HCT116 (cell line): ENCODE measurements around the gene PPP1R3C. TPM values are rescaled to one million over a fixed set of nuclear protein-coding genes. Genes with fewer than 3 reads are reported as not detected.

Experiments used
- ATAC-seq: fragments of 200-7000 bp; cut with Tn5 transposase; 2 replicates; pipeline ENCODE4 v1.9.1; 2020; ENCODE audit warnings: mild to moderate bottlenecking, moderate library complexity
- BruUV-seq: library from RNA; stranded (reverse); fragments of 400-500 nt; replicated peaks from 2 replicates; lab custom pipeline; 2021; lab: Mats Ljungman, UMichigan
- CTCF ChIA-PET: fragments of 300-600 bp; sonication (Branson Sonifier 250); formaldehyde crosslinking; loops from one replicate; lab custom pipeline; 2021; ENCODE audit warnings: antibody characterized with exemption; lab: Charles Lee
- POLR2A ChIA-PET: fragments of 300-600, 350-600 bp; sonication (Branson Sonifier 250); formaldehyde crosslinking; loops from one replicate; lab custom pipeline; 2021; ENCODE audit warnings: antibody characterized with exemption; lab: Charles Lee
- RAD21 ChIA-PET, 2 experiments: fragments of 300-600 bp; sonication (Branson Sonifier 250); formaldehyde crosslinking; loops; one replicate each; lab custom pipeline; 2023; ENCODE audit warnings: low total read pairs in 2 of 2; ENCODE audit not compliant: uncharacterized antibody in 2 of 2, unreplicated experiment in 2 of 2, low non-redundant PET in 1 of 2; lab: Charles Lee
- DNase-seq: peaks from one replicate; pipeline ENCODE4 v3.0.0-alpha.2; 2010; ENCODE audit warnings: low read depth, low spot score
- H2AFZ ChIP-seq: fragments of 200-600 bp; shearing (Covaris generic), sonication (generic); 2 replicates; pipeline ENCODE4 v1.6.1; 2017; ENCODE audit warnings: low read depth, mixed run types, mixed read lengths, antibody characterized with exemption, low read length; ENCODE audit not compliant: poor library complexity, severe bottlenecking
- H3K27ac ChIP-seq: 2 replicates; pipeline ENCODE4 v1.5.1; 2012; ENCODE audit warnings: low read depth, low read length
- H3K27me3 ChIP-seq: fragments of 200-600 bp; sonication (generic); 2 replicates; pipeline ENCODE4 v1.6.1; 2016; ENCODE audit warnings: mixed run types, low read length, mixed read lengths; ENCODE audit not compliant: insufficient read depth
- H3K36me3 ChIP-seq, 2 experiments: fragments of 200-500 bp in 1 of 2; fragments of 200-600 bp in 1 of 2; sonication (Bioruptor generic) in 1 of 2; sonication (generic) in 1 of 2; 2 replicates each; pipeline versions ENCODE4 v1.5.1 to v1.6.1; 2014 to 2016; ENCODE audit warnings: low read length in 2 of 2, inconsistent platforms in 1 of 2, mixed read lengths in 1 of 2, mixed run types in 1 of 2; ENCODE audit not compliant: insufficient read depth in 2 of 2, control insufficient read depth in 1 of 2
- H3K4me1 ChIP-seq, 2 experiments: fragments of 200-600 bp in 1 of 2; sonication (generic) in 1 of 2; 2 replicates each; pipeline versions ENCODE4 v1.5.1 to v1.6.1; 2012 to 2017; ENCODE audit warnings: low read length in 2 of 2, inconsistent platforms in 1 of 2, mild to moderate bottlenecking in 1 of 2, mixed read lengths in 1 of 2, mixed run types in 1 of 2, moderate library complexity in 1 of 2; ENCODE audit not compliant: insufficient read depth in 2 of 2, control insufficient read depth in 1 of 2
- H3K4me2 ChIP-seq: fragments of 200-600 bp; sonication (generic); 2 replicates; pipeline ENCODE4 v1.6.1; 2017; ENCODE audit warnings: mixed run types, low read length, mixed read lengths
- H3K4me3 ChIP-seq, 2 experiments: fragments of 200-600 bp in 1 of 2; sonication (generic) in 1 of 2; replicated peaks in 1 of 2; 2 replicates each; pipeline ENCODE4 v1.5.1; 2011 to 2016; ENCODE audit warnings: low read length in 2 of 2, control low read depth in 1 of 2, low read depth in 1 of 2, mild to moderate bottlenecking in 1 of 2, mixed read lengths in 1 of 2, mixed run types in 1 of 2
- H3K79me2 ChIP-seq: fragments of 200-600 bp; sonication (generic); 2 replicates; pipeline ENCODE4 v1.6.1; 2017; ENCODE audit warnings: mild to moderate bottlenecking, mixed run types, low read length, moderate library complexity, mixed read lengths; ENCODE audit not compliant: insufficient read depth
- H3K9ac ChIP-seq: fragments of 200-600 bp; sonication (generic); 2 replicates; pipeline ENCODE4 v1.6.1; 2016; ENCODE audit warnings: low read length, mixed read lengths
- H3K9me2 ChIP-seq: fragments of 200-600 bp; sonication (generic), shearing (Covaris generic); 2 replicates; pipeline ENCODE4 v1.6.1; 2017; ENCODE audit warnings: mixed run types, mild to moderate bottlenecking, moderate library complexity; ENCODE audit not compliant: insufficient read depth
- H3K9me3 ChIP-seq, 2 experiments: fragments of 200-500 bp in 1 of 2; fragments of 200-600 bp in 1 of 2; sonication (Bioruptor generic) in 1 of 2; sonication (generic) in 1 of 2; 2 replicates each; pipeline ENCODE4 v1.6.1; 2014 to 2017; ENCODE audit warnings: low read length in 2 of 2, mixed read lengths in 2 of 2, inconsistent platforms in 1 of 2, low read depth in 1 of 2, mild to moderate bottlenecking in 1 of 2, mixed run types in 1 of 2, moderate library complexity in 1 of 2; ENCODE audit not compliant: control insufficient read depth in 1 of 2, insufficient read depth in 1 of 2
- H4K20me1 ChIP-seq: fragments of 200-600 bp; sonication (generic), shearing (Covaris generic); 2 replicates; pipeline ENCODE4 v1.6.1; 2017; ENCODE audit warnings: mixed run types, mild to moderate bottlenecking, moderate library complexity; ENCODE audit not compliant: insufficient read depth
- CBX3 ChIP-seq: IDR thresholded peaks from 2 replicates; pipeline ENCODE4 v1.6.1; 2012; ENCODE audit warnings: low read depth
- ELF1 ChIP-seq: IDR thresholded peaks from 2 replicates; pipeline ENCODE4 v1.6.1; 2012; ENCODE audit warnings: low read depth, borderline replicate concordance
- FOSL1 ChIP-seq: IDR thresholded peaks from 2 replicates; pipeline ENCODE4 v1.6.1; 2012; ENCODE audit warnings: low read depth
- JUND ChIP-seq: IDR thresholded peaks from 2 replicates; pipeline ENCODE4 v1.6.1; 2012
- SP1 ChIP-seq: IDR thresholded peaks from 2 replicates; pipeline ENCODE4 v1.6.1; 2012; ENCODE audit warnings: low read depth
- YY1 ChIP-seq: IDR thresholded peaks from 2 replicates; pipeline ENCODE4 v1.6.1; 2011; ENCODE audit warnings: low read length, low read depth, moderate library complexity, mild to moderate bottlenecking; ENCODE audit not compliant: insufficient replicate concordance; ENCODE audit errors: extremely low read depth
- ZNF274 ChIP-seq: fragments of 200-500 bp; sonication (Bioruptor generic); IDR thresholded peaks from 2 replicates; pipeline ENCODE4 v1.6.1; 2014; ENCODE audit warnings: mild to moderate bottlenecking, low read depth, low read length, inconsistent platforms
- intact Hi-C: fragments of 100-400 bp; cut with micrococcal nuclease; formaldehyde crosslinking; loops from 2 replicates; pipeline ENCODE4 v1.10.0; 2022
- total RNA-seq: library from RNA; stranded (reverse); gene quantifications from one replicate; pipeline ENCODE4 v1.2.1, GENCODE V29; 2021; ENCODE audit not compliant: unreplicated experiment
- TF ChIP-seq, protein P1 (sequence below), 3 experiments: fragments of 200-600 bp in 1 of 3; sonication (generic) in 1 of 3; IDR thresholded peaks in 2 of 3; conservative IDR thresholded peaks in 1 of 3; 2 replicates each; pipeline ENCODE4 v1.5.1; 2012 to 2017; ENCODE audit warnings: low read depth in 2 of 3, low read length in 2 of 3, antibody characterized with exemption in 1 of 3, borderline replicate concordance in 1 of 3, control low read depth in 1 of 3, mild to moderate bottlenecking in 1 of 3, mixed read lengths in 1 of 3, mixed run types in 1 of 3, moderate library complexity in 1 of 3; ENCODE audit not compliant: insufficient read depth in 1 of 3

Gene PPP1R3C
- total RNA-seq, 1 experiment from 2014 or later: 0.20 TPM

DNA sequence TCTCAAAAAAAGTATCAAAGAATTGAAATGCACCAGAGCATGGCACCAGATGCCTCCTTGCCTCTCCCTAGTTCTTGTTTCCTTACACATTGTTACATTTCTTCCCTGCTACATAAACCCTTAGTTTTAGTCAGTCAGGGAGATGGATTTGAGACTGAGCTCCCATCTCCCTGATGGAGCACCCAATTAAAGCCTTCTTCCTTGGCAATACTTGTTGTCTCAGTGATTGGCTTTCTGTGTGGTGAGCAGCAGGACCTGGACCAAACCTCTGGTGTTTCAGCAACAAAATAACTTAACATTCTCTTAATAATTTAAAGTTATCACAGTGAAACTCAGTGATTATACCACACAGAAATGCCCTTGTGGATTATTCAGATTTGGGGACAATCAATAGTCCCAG lies 26.9 kb downstream of the PPP1R3C start:
- Histone ChIP-seq H3K79me2 (no peaks in the 10 kb centered on the region), H3K4me2 (no peak overlapping the region), H3K4me1 (peaks cover 0 to 8% of the 10 kb centered on the region in 2 experiments; a peak in 2 of 4 replicates), H2AFZ (no peak overlapping the region), H3K27me3 (no peaks in the 10 kb centered on the region), H3K9ac (no peak overlapping the region), H4K20me1 (no peaks in the 10 kb centered on the region), H3K9me2 (no peaks in the 10 kb centered on the region), H3K9me3 (peaks cover 0 to 8% of the 10 kb centered on the region in 2 experiments; a peak in 2 of 4 replicates), H3K4me3 (no peak overlapping the region), H3K27ac (no peak overlapping the region), H3K36me3 (no peaks in the 10 kb centered on the region)
- intact Hi-C loops: no loop called here
- POLR2A ChIA-PET: no interaction called here
- CTCF ChIA-PET: no interaction called here
- TF ChIP-seq YY1 (no peak), CBX3 (peak; percentile 84; the same call in 1 of the 2 replicates)
- ATAC-seq: no peak
- no peak for DNase-seq
- RAD21 ChIA-PET: no interaction called here
- no TSS peak for BruUV-seq

DNA sequence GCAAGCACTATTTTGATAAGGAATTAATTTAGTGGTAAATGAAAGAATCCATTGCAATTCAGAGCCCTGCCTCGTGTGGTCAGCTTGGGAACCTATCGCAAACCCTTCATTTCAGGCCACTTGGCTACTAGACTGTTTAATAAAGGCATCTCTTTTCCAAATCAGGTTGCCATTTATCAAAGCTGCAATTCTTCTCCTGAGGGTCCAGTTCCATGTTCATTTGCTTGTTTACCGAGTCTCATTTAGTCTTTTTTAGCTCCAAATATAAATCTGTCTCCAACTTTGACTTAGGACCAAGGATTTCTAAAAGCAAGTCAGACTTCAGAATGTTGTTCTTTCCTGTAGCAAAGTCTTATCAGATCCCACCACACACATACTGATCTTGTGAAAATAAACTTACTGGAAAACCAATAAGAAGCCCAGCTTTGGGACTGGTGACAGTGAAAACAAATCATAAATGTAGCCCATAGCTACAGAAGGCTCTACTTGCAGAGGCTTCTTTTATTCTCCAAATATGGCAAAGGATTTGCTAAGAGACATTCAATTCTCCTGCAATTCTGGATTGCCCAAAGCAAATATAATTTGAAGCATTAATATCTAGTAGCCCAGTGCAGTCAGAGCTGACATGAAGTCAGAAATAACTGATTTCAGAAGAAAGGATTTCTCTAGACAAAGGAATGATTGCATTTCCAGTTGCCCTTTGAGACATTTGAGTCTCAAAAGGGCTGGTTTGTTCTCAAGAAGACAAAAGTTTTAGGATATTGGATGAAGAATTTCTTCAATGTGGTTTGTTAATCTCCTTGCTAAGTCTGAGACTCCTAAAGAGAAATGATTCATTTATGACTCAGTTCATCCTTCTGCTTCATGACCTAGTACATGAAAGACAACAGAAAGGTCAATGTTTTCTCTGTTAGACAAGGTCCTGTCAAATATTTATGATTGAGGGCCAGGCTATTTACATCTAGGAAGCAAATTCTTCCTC lies 28.0 kb downstream of the PPP1R3C start:
- BruUV-seq: no TSS peak
- ChIA-PET POLR2A (no interaction called here), RAD21 (interaction anchor here in 1 of 2 experiments (0.6 kb wide), 1 partner anchor 35 kb away, joined by 3 read pairs; no protein-coding TSS in a partner anchor)
- TF ChIP-seq SP1 (peak; percentile 51; the same call in 1 of the 2 replicates), FOSL1 (peak; percentile 75), CBX3 (0 out of 2 replicates have a peak, but pooled peaks have one; percentile 43), JUND (peak; percentile 58), ZNF274 (no peak), ELF1 (no peak)
- TF ChIP-seq, protein P1, sequence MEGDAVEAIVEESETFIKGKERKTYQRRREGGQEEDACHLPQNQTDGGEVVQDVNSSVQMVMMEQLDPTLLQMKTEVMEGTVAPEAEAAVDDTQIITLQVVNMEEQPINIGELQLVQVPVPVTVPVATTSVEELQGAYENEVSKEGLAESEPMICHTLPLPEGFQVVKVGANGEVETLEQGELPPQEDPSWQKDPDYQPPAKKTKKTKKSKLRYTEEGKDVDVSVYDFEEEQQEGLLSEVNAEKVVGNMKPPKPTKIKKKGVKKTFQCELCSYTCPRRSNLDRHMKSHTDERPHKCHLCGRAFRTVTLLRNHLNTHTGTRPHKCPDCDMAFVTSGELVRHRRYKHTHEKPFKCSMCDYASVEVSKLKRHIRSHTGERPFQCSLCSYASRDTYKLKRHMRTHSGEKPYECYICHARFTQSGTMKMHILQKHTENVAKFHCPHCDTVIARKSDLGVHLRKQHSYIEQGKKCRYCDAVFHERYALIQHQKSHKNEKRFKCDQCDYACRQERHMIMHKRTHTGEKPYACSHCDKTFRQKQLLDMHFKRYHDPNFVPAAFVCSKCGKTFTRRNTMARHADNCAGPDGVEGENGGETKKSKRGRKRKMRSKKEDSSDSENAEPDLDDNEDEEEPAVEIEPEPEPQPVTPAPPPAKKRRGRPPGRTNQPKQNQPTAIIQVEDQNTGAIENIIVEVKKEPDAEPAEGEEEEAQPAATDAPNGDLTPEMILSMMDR (IDR thresholded peaks at IDR 0.05 in 2 of 3, conservative IDR thresholded peaks at IDR 0.05 in 1 of 3; ENCODE audit: borderline replicate concordance in 1 of 3, insufficient read depth in 1 of 3, low read depth in 2 of 3, low read length in 2 of 3): peak in 1 of 3 experiments; percentile 31; a peak in 1 of 6 replicates
- TF ChIP-seq, all 23 proteins: peak for 5
- DNase-seq (no peak), ATAC-seq (no peak; the same call in 1 of the 2 replicates)
- Histone ChIP-seq H3K36me3 (no peaks in the 10 kb centered on the region), H3K27me3 (no peaks in the 10 kb centered on the region), H3K27ac (no peak overlapping the region), H3K9me3 (peaks cover 0 to 8% of the 10 kb centered on the region in 2 experiments; a peak in 2 of 4 replicates), H3K4me1 (peaks cover 0 to 8% of the 10 kb centered on the region in 2 experiments; a peak in 2 of 4 replicates), H3K4me3 (no peak overlapping the region), H2AFZ (no peak overlapping the region), H3K79me2 (no peaks in the 10 kb centered on the region), H3K9ac (no peak overlapping the region), H3K9me2 (no peaks in the 10 kb centered on the region), H4K20me1 (no peaks in the 10 kb centered on the region), H3K4me2 (no peak overlapping the region)
- intact Hi-C loops: no loop called here
- CTCF ChIA-PET: no interaction called here
